HepG2 (cell line): ENCODE measurements around the gene MPP7. TPM values are rescaled to one million over a fixed set of nuclear protein-coding genes. Genes with fewer than 3 reads are reported as not detected.

ENCODE experiments used
- ATAC-seq: fragments of 200-7000 bp; cut with Tn5 transposase; 3 replicates; pipeline ENCODE4 v1.9.1; 2020; ENCODE audit warnings: mild to moderate bottlenecking, moderate library complexity
- BruUV-seq: library from RNA; stranded (reverse); fragments of 400-500 nt; replicated peaks from 2 replicates; lab custom pipeline; 2021; lab: Mats Ljungman, UMichigan
- CTCF ChIA-PET: fragments of 300-600 bp; formaldehyde crosslinking; extraction: SDS; loops from one replicate; lab custom pipeline; 2021; ENCODE audit warnings: low total read pairs, inconsistent platforms, low intra/inter-chr PET ratio; lab: Yijun Ruan, JAX
- POLR2A ChIA-PET: fragments of 350-600 bp; sonication (Branson Sonifier 250); formaldehyde crosslinking; loops from one replicate; lab custom pipeline; 2020; ENCODE audit warnings: antibody characterized with exemption, inconsistent platforms; lab: Yijun Ruan, JAX
- DNase-seq: peaks from one replicate; pipeline ENCODE4 v3.0.0-alpha.2; 2015; ENCODE audit warnings: low spot score
- FAIRE-seq: peaks from 3 replicates; lab custom pipeline; 2011; peaks lifted over from hg19 to GRCh38; lab: Jason Lieb, UNC
- H2AFZ ChIP-seq: one replicate; pipeline ENCODE4 v1.6.1; 2011; ENCODE audit warnings: low read length, inconsistent platforms
- H3K27ac ChIP-seq: fragments of 300-600 bp; 3 replicates; pipeline ENCODE4 v1.8.0; 2011; ENCODE audit warnings: mixed run types, mild to moderate bottlenecking, mixed read lengths, low read length, inconsistent platforms; ENCODE audit not compliant: insufficient read depth; ENCODE audit errors: extremely low read length
- H3K27me3 ChIP-seq, 2 experiments: fragments of 200-600 bp in 1 of 2; 2 replicates in 1 of 2; 3 replicates in 1 of 2; pipeline versions ENCODE4 v1.6.0 to v1.8.0; 2011; ENCODE audit warnings: low read length in 2 of 2, mild to moderate bottlenecking in 2 of 2, moderate library complexity in 2 of 2, inconsistent platforms in 1 of 2; ENCODE audit not compliant: insufficient read depth in 2 of 2, control insufficient read depth in 1 of 2
- H3K36me3 ChIP-seq, 2 experiments: fragments of 200-600 bp in 1 of 2; replicated peaks in 1 of 2; 2 replicates in 1 of 2; 3 replicates in 1 of 2; pipeline versions ENCODE4 v1.5.1 to v1.8.0; 2011; ENCODE audit warnings: low read length in 2 of 2, inconsistent platforms in 1 of 2; ENCODE audit not compliant: insufficient read depth in 2 of 2, control insufficient read depth in 1 of 2
- H3K4me1 ChIP-seq: 2 replicates; pipeline ENCODE4 v1.5.1; 2012; ENCODE audit warnings: low read length, inconsistent platforms; ENCODE audit not compliant: insufficient read depth
- H3K4me2 ChIP-seq: 2 replicates; pipeline ENCODE4 v1.6.0; 2011; ENCODE audit warnings: low read depth, low read length, inconsistent platforms
- H3K4me3 ChIP-seq, 3 experiments: fragments of 200-600 bp in 1 of 3; sonication (generic), shearing (Covaris generic) in 1 of 3; replicated peaks in 1 of 3; 2 replicates each; pipeline ENCODE4 v1.5.1; 2011 to 2016; ENCODE audit warnings: low read length in 3 of 3, inconsistent platforms in 2 of 3, low read depth in 2 of 3, mild to moderate bottlenecking in 2 of 3, control low read depth in 1 of 3, mixed read lengths in 1 of 3; ENCODE audit not compliant: insufficient read depth in 1 of 3
- H3K79me2 ChIP-seq: one replicate; pipeline ENCODE4 v1.6.1; 2011; ENCODE audit warnings: low read length, inconsistent platforms; ENCODE audit not compliant: insufficient read depth
- H3K9ac ChIP-seq: 2 replicates; pipeline ENCODE4 v1.6.0; 2011; ENCODE audit warnings: mild to moderate bottlenecking, low read depth, low read length, inconsistent platforms; ENCODE audit not compliant: insufficient read depth
- H3K9me3 ChIP-seq: 2 replicates; pipeline ENCODE4 v1.5.1; 2012; ENCODE audit warnings: mild to moderate bottlenecking, low read length
- H4K20me1 ChIP-seq: 2 replicates; pipeline ENCODE4 v1.6.0; 2011; ENCODE audit warnings: inconsistent platforms, mild to moderate bottlenecking, low read length, moderate library complexity; ENCODE audit not compliant: insufficient read depth
- ARNTL ChIP-seq: sonication (generic); formaldehyde crosslinking; IDR thresholded peaks from 2 replicates; pipeline ENCODE4 v1.4.0; 2020; ENCODE audit warnings: mild to moderate bottlenecking, missing genetic modification reagents
- ATF5 ChIP-seq: sonication (generic); formaldehyde crosslinking; IDR thresholded peaks from 2 replicates; pipeline ENCODE4 v1.4.0; 2020; ENCODE audit warnings: mild to moderate bottlenecking, low read depth, missing genetic modification reagents
- CENPBD1 ChIP-seq: sonication (generic); formaldehyde crosslinking; IDR thresholded peaks from 2 replicates; pipeline ENCODE4 v1.8.0; 2022; ENCODE audit warnings: missing genetic modification reagents, low read depth, mild to moderate bottlenecking, borderline replicate concordance
- CREB1 ChIP-seq, 2 experiments: fragments of 450-650 bp in 1 of 2; IDR thresholded peaks; 2 replicates each; pipeline ENCODE4 v1.6.1; 2016 to 2017; ENCODE audit warnings: control low read depth in 1 of 2, mild to moderate bottlenecking in 1 of 2, missing compliant biosample characterization in 1 of 2, missing genetic modification characterization in 1 of 2
- CTCF ChIP-seq: sonication (generic); formaldehyde crosslinking; IDR thresholded peaks from 2 replicates; pipeline ENCODE4 v1.5.0; 2020; ENCODE audit warnings: mild to moderate bottlenecking, missing genetic modification reagents, moderate library complexity
- GZF1 ChIP-seq: sonication (generic); formaldehyde crosslinking; IDR thresholded peaks from 2 replicates; pipeline ENCODE4 v1.5.1; 2020; ENCODE audit warnings: mild to moderate bottlenecking, missing genetic modification reagents
- HDAC1 ChIP-seq: sonication (generic); formaldehyde crosslinking; IDR thresholded peaks from 2 replicates; pipeline ENCODE4 v1.5.1; 2020; ENCODE audit warnings: mild to moderate bottlenecking, missing genetic modification reagents
- HIC2 ChIP-seq: sonication (generic); formaldehyde crosslinking; IDR thresholded peaks from 2 replicates; pipeline ENCODE4 v1.9.0; 2022; ENCODE audit warnings: low read depth, missing genetic modification reagents
- NFATC3 ChIP-seq: sonication (generic); formaldehyde crosslinking; IDR thresholded peaks from 2 replicates; pipeline ENCODE4 v1.5.1; 2020; ENCODE audit warnings: mild to moderate bottlenecking, missing genetic modification reagents
- NFE2 ChIP-seq: sonication (generic); formaldehyde crosslinking; IDR thresholded peaks from 2 replicates; pipeline ENCODE4 v1.4.0; 2020; ENCODE audit warnings: missing genetic modification reagents
- SKI ChIP-seq: fragments of 450-650 bp; IDR thresholded peaks from one replicate; pipeline ENCODE4 v1.6.1; 2018; ENCODE audit warnings: mild to moderate bottlenecking; ENCODE audit not compliant: partially characterized antibody
- ZMAT3 ChIP-seq: sonication (generic); formaldehyde crosslinking; conservative IDR thresholded peaks from 2 replicates; pipeline ENCODE4 v1.7.0; 2021; ENCODE audit warnings: missing genetic modification reagents
- ZNF180 ChIP-seq: sonication (generic); formaldehyde crosslinking; IDR thresholded peaks from 2 replicates; pipeline ENCODE4 v1.4.0; 2020; ENCODE audit warnings: low read depth, missing genetic modification reagents, borderline replicate concordance
- ZNF292 ChIP-seq: sonication (generic); formaldehyde crosslinking; IDR thresholded peaks from 2 replicates; pipeline ENCODE4 v1.8.1; 2022; ENCODE audit warnings: mild to moderate bottlenecking, low read depth, missing genetic modification reagents, borderline replicate concordance
- ZNF460 ChIP-seq: sonication (generic); formaldehyde crosslinking; IDR thresholded peaks from 2 replicates; pipeline ENCODE4 v1.5.1; 2020; ENCODE audit warnings: missing genetic modification reagents, mild to moderate bottlenecking, borderline replicate concordance
- ZNF549 ChIP-seq: sonication (generic); formaldehyde crosslinking; IDR thresholded peaks from 2 replicates; pipeline ENCODE4 v1.5.0; 2020; ENCODE audit warnings: missing genetic modification reagents
- ZNF674 ChIP-seq: sonication (generic); formaldehyde crosslinking; IDR thresholded peaks from 2 replicates; pipeline ENCODE4 v1.5.0; 2020; ENCODE audit warnings: low read depth, mild to moderate bottlenecking, missing genetic modification reagents
- ZNF747 ChIP-seq: sonication (generic); formaldehyde crosslinking; IDR thresholded peaks from 2 replicates; pipeline ENCODE4 v1.8.1; 2023; ENCODE audit warnings: missing genetic modification reagents, mild to moderate bottlenecking, borderline replicate concordance
- WGBS: methylation state at CpG from one replicate; pipeline ENCODE4 v1.1.6; 2017; ENCODE audit warnings: low lambda C conversion rate; 5-methylcytosine and 5-hydroxymethylcytosine counted together
- in situ Hi-C: cut with HindIII; loops from 2 replicates; pipeline ENCODE4 v1.10.0; 2017; ENCODE audit warnings: low pct_unique_long_range_greater_than_20kb; ENCODE audit not compliant: extremely low pct_ligation_motif_present
- intact Hi-C: fragments of 100-400 bp; cut with micrococcal nuclease; formaldehyde crosslinking; loops from one replicate; pipeline ENCODE4 v1.10.0; 2022; ENCODE audit not compliant: unreplicated experiment
- polyA plus RNA-seq, 8 experiments: library from polyadenylated mRNA; depleted of rRNA in 3 of 8; stranded (reverse) in 7 of 8; unstranded in 1 of 8; fragments of >200 nt; fragmentation: Illumina TruSeq in 4 of 8; extraction: Trizol in 4 of 8; gene quantifications; 2 replicates each; pipeline versions ENCODE4 v1.2.1 to v1.2.3, GENCODE V29; 2011 to 2016; ENCODE audit warnings: low read depth in 4 of 8, missing spikeins in 1 of 8, mixed read lengths in 1 of 8; ENCODE audit not compliant: insufficient read depth in 1 of 8
- total RNA-seq, 5 experiments: library from RNA; depleted of rRNA; stranded (reverse); fragments of >200 nt; fragmentation: Illumina TruSeq; extraction: Trizol; gene quantifications; 2 replicates each; pipeline ENCODE4 v1.2.3, GENCODE V29; 2016; ENCODE audit warnings: low read depth in 1 of 5

The MPP7 gene
- total and polyA plus RNA-seq, 2 of the 13 experiments (the other 11 are each of a cell fraction or from before 2014, with no cell fraction given), result 6.8 to 16.4 TPM

- CTCF ChIA-PET, result no interaction called here
- no peaks in the 10 kb centered on the region for H3K36me3 ChIP-seq
- H3K27me3 ChIP-seq, result no peaks in the 10 kb centered on the region
- peaks cover 32% of the 10 kb centered on the region for H3K79me2 ChIP-seq
- H3K9me3 ChIP-seq, result no peaks in the 10 kb centered on the region
- in situ Hi-C loops, result no loop called here
- H3K4me3 ChIP-seq, result no peak overlapping the region
- peaks cover 40% of the 10 kb centered on the region for H3K4me1 ChIP-seq
- H4K20me1 ChIP-seq, result no peaks in the 10 kb centered on the region
- FAIRE-seq (no peak), DNase-seq (no peak), ATAC-seq (0 out of 3 replicates have a peak, but pooled peaks have one; percentile 40)
- POLR2A ChIA-PET, result no interaction called here
- H3K27ac ChIP-seq, result peak overlapping the region; percentile 9
- peak overlapping the region; percentile 14; the same call in 1 of the 2 replicates for H3K4me2 ChIP-seq
- whole genome bisulfite sequencing, result 79% methylated on average over 1 of the region's 1 CpG
- intact Hi-C loops, result no loop called here
- TF ChIP-seq CENPBD1 (CRISPR knock-in tag) (no peak), CTCF (no peak), CREB1 (IDR thresholded peaks at IDR 0.05) (no peak), CREB1 (CRISPR knock-in tag; IDR thresholded peaks at IDR 0.05) (no peak), ZNF549 (no peak), ZNF747 (CRISPR knock-in tag) (no peak), ZNF674 (CRISPR knock-in tag) (no peak), ZNF180 (no peak), GZF1 (CRISPR knock-in tag) (no peak), NFE2 (no peak), SKI (no peak), ZMAT3 (CRISPR knock-in tag) (no peak), ARNTL (no peak), ATF5 (CRISPR knock-in tag) (no peak), ZNF292 (CRISPR knock-in tag) (no peak), HDAC1 (no peak), HIC2 (CRISPR knock-in tag) (no peak), ZNF460 (no peak), NFATC3 (CRISPR knock-in tag) (no peak)
- no peak overlapping the region for H3K9ac ChIP-seq
- no TSS peak for BruUV-seq
- H2AFZ ChIP-seq, result no peak overlapping the region
Measured at GRCh38 chr10:28296023-28296422, 6.8 kb downstream of the MPP7 start.
